Measurements from ENCODE around the gene OR7C1. TPM values are rescaled to one million over a fixed set of nuclear protein-coding genes. Genes with fewer than 3 reads are reported as not detected.

The OR7C1 gene
- polyA plus RNA-seq, 1 of the 3 experiments (the other 2 are of a cell fraction) = not detected

DNA sequence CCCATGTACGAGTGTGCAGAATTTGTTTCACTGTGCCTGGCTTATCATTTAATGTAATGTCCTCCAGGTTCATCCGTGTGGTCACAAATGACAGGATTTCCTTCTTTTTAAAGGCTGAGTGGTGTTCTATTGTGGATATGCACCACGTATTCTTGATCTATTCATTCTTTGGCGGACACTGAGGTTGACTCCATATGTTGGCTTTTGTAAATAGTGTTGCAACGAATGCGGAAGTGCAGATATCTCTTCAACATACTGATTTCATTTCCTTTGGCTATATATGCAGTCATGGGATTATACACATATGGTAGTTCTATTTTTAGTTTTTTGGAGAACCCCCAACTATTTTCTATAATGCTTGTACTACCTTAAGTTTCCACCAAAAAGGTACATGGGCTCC, 13.0 kb downstream of the OR7C1 start:
- no peak overlapping the region for H3K4me2 ChIP-seq
- no peaks in the 10 kb centered on the region; the same call in 1 of the 2 replicates for H3K27me3 ChIP-seq (ENCODE audit: insufficient read depth)
- H2AFZ ChIP-seq (ENCODE audit: low read depth) = no peak overlapping the region
- no peaks in the 10 kb centered on the region for H4K20me1 ChIP-seq (ENCODE audit: insufficient read depth)
- H3K79me2 ChIP-seq (ENCODE audit: insufficient read depth) = no peaks in the 10 kb centered on the region
- H3K9me3 ChIP-seq = no peaks in the 10 kb centered on the region
- no peaks in the 10 kb centered on the region for H3K4me1 ChIP-seq (ENCODE audit: control insufficient read depth in 1 of 2, insufficient read depth in 2 of 2, low read depth in 1 of 2, low read length in 1 of 2)
- no peak overlapping the region for H3K27ac ChIP-seq (ENCODE audit: low read depth in 2 of 2, low read length in 1 of 2)
- DNase-seq = no peak
- H3F3A ChIP-seq (replicated peaks; ENCODE audit: insufficient read depth) = no peaks in the 10 kb centered on the region
- no peaks in the 10 kb centered on the region for H3K9me2 ChIP-seq
- 3% methylated on average over 6 of the region's 6 CpGs for WGBS (ENCODE audit: low lambda C conversion rate)
- H3K36me3 ChIP-seq (replicated peaks in 1 of 2; ENCODE audit: control insufficient read depth in 1 of 2, insufficient read depth in 2 of 2, low read length in 1 of 2) = no peaks in the 10 kb centered on the region
- no peak overlapping the region for H3K4me3 ChIP-seq (ENCODE audit: low read depth in 2 of 2, low read length in 1 of 2)
- ChIA-PET POLR2A (no interaction called here), CTCF (no interaction called here)
- no peak overlapping the region for H3K9ac ChIP-seq
- TF ChIP-seq MXI1 (IDR thresholded peaks at IDR 0.05; ENCODE audit: low read depth, low read length) = no peak
- TF ChIP-seq ELF1 (IDR thresholded peaks at IDR 0.05) = no peak
- TF ChIP-seq FOXM1 (IDR thresholded peaks at IDR 0.05; ENCODE audit: low read depth) = no peak
- TF ChIP-seq EP300 (IDR thresholded peaks at IDR 0.05; ENCODE audit: borderline replicate concordance in 1 of 2, low read depth in 1 of 2, low read length in 1 of 2) = no peak
- TF ChIP-seq NFIC (IDR thresholded peaks at IDR 0.05; ENCODE audit: borderline replicate concordance) = no peak
- no peak for TF ChIP-seq TAF1 (IDR thresholded peaks at IDR 0.05; ENCODE audit: borderline replicate concordance, low read depth, low read length)
- TF ChIP-seq CHD2 (IDR thresholded peaks at IDR 0.05; ENCODE audit: low read length, partially characterized antibody) = no peak
- no peak for TF ChIP-seq RAD21 (IDR thresholded peaks at IDR 0.05; ENCODE audit: low read length)
- TF ChIP-seq, protein P1, sequence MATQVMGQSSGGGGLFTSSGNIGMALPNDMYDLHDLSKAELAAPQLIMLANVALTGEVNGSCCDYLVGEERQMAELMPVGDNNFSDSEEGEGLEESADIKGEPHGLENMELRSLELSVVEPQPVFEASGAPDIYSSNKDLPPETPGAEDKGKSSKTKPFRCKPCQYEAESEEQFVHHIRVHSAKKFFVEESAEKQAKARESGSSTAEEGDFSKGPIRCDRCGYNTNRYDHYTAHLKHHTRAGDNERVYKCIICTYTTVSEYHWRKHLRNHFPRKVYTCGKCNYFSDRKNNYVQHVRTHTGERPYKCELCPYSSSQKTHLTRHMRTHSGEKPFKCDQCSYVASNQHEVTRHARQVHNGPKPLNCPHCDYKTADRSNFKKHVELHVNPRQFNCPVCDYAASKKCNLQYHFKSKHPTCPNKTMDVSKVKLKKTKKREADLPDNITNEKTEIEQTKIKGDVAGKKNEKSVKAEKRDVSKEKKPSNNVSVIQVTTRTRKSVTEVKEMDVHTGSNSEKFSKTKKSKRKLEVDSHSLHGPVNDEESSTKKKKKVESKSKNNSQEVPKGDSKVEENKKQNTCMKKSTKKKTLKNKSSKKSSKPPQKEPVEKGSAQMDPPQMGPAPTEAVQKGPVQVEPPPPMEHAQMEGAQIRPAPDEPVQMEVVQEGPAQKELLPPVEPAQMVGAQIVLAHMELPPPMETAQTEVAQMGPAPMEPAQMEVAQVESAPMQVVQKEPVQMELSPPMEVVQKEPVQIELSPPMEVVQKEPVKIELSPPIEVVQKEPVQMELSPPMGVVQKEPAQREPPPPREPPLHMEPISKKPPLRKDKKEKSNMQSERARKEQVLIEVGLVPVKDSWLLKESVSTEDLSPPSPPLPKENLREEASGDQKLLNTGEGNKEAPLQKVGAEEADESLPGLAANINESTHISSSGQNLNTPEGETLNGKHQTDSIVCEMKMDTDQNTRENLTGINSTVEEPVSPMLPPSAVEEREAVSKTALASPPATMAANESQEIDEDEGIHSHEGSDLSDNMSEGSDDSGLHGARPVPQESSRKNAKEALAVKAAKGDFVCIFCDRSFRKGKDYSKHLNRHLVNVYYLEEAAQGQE (IDR thresholded peaks at IDR 0.05; ENCODE audit: low read depth, low read length) = no peak
- no peak for TF ChIP-seq EZH2phosphoT487 (IDR thresholded peaks at IDR 0.05; ENCODE audit: borderline replicate concordance, low read depth)
- no peak for TF ChIP-seq TCF12 (IDR thresholded peaks at IDR 0.05)
- no peak for TF ChIP-seq JUND (IDR thresholded peaks at IDR 0.05)
- TF ChIP-seq FOSL2 (IDR thresholded peaks at IDR 0.05; ENCODE audit: borderline replicate concordance, low read depth) = no peak
- no peak for TF ChIP-seq SMC3 (IDR thresholded peaks at IDR 0.05; ENCODE audit: low read depth, low read length)
- TF ChIP-seq GABPA (IDR thresholded peaks at IDR 0.05; ENCODE audit: low read depth) = no peak

DNA sequence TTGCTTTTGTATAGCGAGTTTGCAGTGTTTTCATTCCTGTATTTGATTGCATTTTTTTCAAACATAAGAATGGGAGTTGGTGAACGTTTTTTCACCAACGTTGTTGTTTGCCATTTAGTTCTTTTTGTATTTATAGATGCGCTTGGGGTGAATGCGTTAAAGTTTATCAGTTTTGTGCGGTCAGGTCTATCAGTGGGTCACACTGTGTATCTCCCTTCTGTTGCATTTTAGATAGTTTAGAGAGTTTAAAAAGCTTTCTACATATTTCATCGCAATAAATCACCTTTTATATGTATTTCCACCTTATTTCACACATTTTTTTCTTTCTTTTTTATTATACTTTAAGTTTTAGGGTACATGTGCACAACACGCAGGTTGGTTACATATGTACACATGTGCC, 16.4 kb downstream of the OR7C1 start:
- Histone ChIP-seq H3K4me3 (ENCODE audit: low read depth in 2 of 2, low read length in 1 of 2) (no peak overlapping the region), H2AFZ (ENCODE audit: low read depth) (no peak overlapping the region), H3K9me2 (no peaks in the 10 kb centered on the region), H3K9me3 (no peaks in the 10 kb centered on the region), H3K27me3 (ENCODE audit: insufficient read depth) (no peaks in the 10 kb centered on the region; the same call in 1 of the 2 replicates), H3K36me3 (replicated peaks in 1 of 2; ENCODE audit: control insufficient read depth in 1 of 2, insufficient read depth in 2 of 2, low read length in 1 of 2) (no peaks in the 10 kb centered on the region), H3K4me2 (no peak overlapping the region), H3K9ac (no peak overlapping the region), H3K79me2 (ENCODE audit: insufficient read depth) (no peaks in the 10 kb centered on the region), H3F3A (replicated peaks; ENCODE audit: insufficient read depth) (no peaks in the 10 kb centered on the region), H4K20me1 (ENCODE audit: insufficient read depth) (no peaks in the 10 kb centered on the region), H3K27ac (ENCODE audit: low read depth in 2 of 2, low read length in 1 of 2) (no peak overlapping the region), H3K4me1 (ENCODE audit: control insufficient read depth in 1 of 2, insufficient read depth in 2 of 2, low read depth in 1 of 2, low read length in 1 of 2) (no peaks in the 10 kb centered on the region)
- DNase-seq = no peak
- CTCF ChIA-PET = no interaction called here
- 26% methylated on average over 8 of the region's 8 CpGs for WGBS (ENCODE audit: low lambda C conversion rate)
- POLR2A ChIA-PET = no interaction called here
- TF ChIP-seq FOXM1 (IDR thresholded peaks at IDR 0.05; ENCODE audit: low read depth) (no peak), NRF1 (IDR thresholded peaks at IDR 0.05; ENCODE audit: low read depth, low read length) (no peak), SIN3A (IDR thresholded peaks at IDR 0.05; ENCODE audit: borderline replicate concordance, low read depth, low read length) (no peak), TAF1 (IDR thresholded peaks at IDR 0.05; ENCODE audit: borderline replicate concordance, low read depth, low read length) (no peak), JUND (IDR thresholded peaks at IDR 0.05) (no peak)
- TF ChIP-seq, protein P2, sequence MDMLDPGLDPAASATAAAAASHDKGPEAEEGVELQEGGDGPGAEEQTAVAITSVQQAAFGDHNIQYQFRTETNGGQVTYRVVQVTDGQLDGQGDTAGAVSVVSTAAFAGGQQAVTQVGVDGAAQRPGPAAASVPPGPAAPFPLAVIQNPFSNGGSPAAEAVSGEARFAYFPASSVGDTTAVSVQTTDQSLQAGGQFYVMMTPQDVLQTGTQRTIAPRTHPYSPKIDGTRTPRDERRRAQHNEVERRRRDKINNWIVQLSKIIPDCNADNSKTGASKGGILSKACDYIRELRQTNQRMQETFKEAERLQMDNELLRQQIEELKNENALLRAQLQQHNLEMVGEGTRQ (IDR thresholded peaks at IDR 0.05; ENCODE audit: borderline replicate concordance, low read depth, low read length) = no peak
- TF ChIP-seq, protein P3, sequence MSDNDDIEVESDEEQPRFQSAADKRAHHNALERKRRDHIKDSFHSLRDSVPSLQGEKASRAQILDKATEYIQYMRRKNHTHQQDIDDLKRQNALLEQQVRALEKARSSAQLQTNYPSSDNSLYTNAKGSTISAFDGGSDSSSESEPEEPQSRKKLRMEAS (IDR thresholded peaks at IDR 0.05; ENCODE audit: low read depth) = no peak
- TF ChIP-seq, protein P4, sequence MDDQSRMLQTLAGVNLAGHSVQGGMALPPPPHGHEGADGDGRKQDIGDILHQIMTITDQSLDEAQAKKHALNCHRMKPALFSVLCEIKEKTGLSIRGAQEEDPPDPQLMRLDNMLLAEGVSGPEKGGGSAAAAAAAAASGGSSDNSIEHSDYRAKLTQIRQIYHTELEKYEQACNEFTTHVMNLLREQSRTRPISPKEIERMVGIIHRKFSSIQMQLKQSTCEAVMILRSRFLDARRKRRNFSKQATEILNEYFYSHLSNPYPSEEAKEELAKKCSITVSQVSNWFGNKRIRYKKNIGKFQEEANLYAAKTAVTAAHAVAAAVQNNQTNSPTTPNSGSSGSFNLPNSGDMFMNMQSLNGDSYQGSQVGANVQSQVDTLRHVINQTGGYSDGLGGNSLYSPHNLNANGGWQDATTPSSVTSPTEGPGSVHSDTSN (IDR thresholded peaks at IDR 0.05) = no peak
- TF ChIP-seq, protein P1 (IDR thresholded peaks at IDR 0.05; ENCODE audit: low read depth, low read length) = no peak
